HepG2 (cell line): ENCODE results near the gene LCP2. TPM values are rescaled to one million over a fixed set of nuclear protein-coding genes. Genes with fewer than 3 reads are reported as not detected.

Source experiments
- ATAC-seq: fragments of 200-7000 bp; cut with Tn5 transposase; 3 replicates; pipeline ENCODE4 v1.9.1; 2020; ENCODE audit warnings: mild to moderate bottlenecking, moderate library complexity
- BruUV-seq: library from RNA; stranded (reverse); fragments of 400-500 nt; replicated peaks from 2 replicates; lab custom pipeline; 2021; lab: Mats Ljungman, UMichigan
- CTCF ChIA-PET: fragments of 300-600 bp; formaldehyde crosslinking; extraction: SDS; loops from one replicate; lab custom pipeline; 2021; ENCODE audit warnings: low total read pairs, inconsistent platforms, low intra/inter-chr PET ratio; lab: Yijun Ruan, JAX
- POLR2A ChIA-PET: fragments of 350-600 bp; sonication (Branson Sonifier 250); formaldehyde crosslinking; loops from one replicate; lab custom pipeline; 2020; ENCODE audit warnings: antibody characterized with exemption, inconsistent platforms; lab: Yijun Ruan, JAX
- DNase-seq: peaks from one replicate; pipeline ENCODE4 v3.0.0-alpha.2; 2015; ENCODE audit warnings: low spot score
- FAIRE-seq: peaks from 3 replicates; lab custom pipeline; 2011; peaks lifted over from hg19 to GRCh38; lab: Jason Lieb, UNC
- H2AFZ ChIP-seq: one replicate; pipeline ENCODE4 v1.6.1; 2011; ENCODE audit warnings: low read length, inconsistent platforms
- H3K27ac ChIP-seq: fragments of 300-600 bp; 3 replicates; pipeline ENCODE4 v1.8.0; 2011; ENCODE audit warnings: mixed run types, mild to moderate bottlenecking, mixed read lengths, low read length, inconsistent platforms; ENCODE audit not compliant: insufficient read depth; ENCODE audit errors: extremely low read length
- H3K27me3 ChIP-seq, 2 experiments: fragments of 200-600 bp in 1 of 2; 2 replicates in 1 of 2; 3 replicates in 1 of 2; pipeline versions ENCODE4 v1.6.0 to v1.8.0; 2011; ENCODE audit warnings: low read length in 2 of 2, mild to moderate bottlenecking in 2 of 2, moderate library complexity in 2 of 2, inconsistent platforms in 1 of 2; ENCODE audit not compliant: insufficient read depth in 2 of 2, control insufficient read depth in 1 of 2
- H3K36me3 ChIP-seq, 2 experiments: fragments of 200-600 bp in 1 of 2; replicated peaks in 1 of 2; 2 replicates in 1 of 2; 3 replicates in 1 of 2; pipeline versions ENCODE4 v1.5.1 to v1.8.0; 2011; ENCODE audit warnings: low read length in 2 of 2, inconsistent platforms in 1 of 2; ENCODE audit not compliant: insufficient read depth in 2 of 2, control insufficient read depth in 1 of 2
- H3K4me1 ChIP-seq: 2 replicates; pipeline ENCODE4 v1.5.1; 2012; ENCODE audit warnings: low read length, inconsistent platforms; ENCODE audit not compliant: insufficient read depth
- H3K4me2 ChIP-seq: 2 replicates; pipeline ENCODE4 v1.6.0; 2011; ENCODE audit warnings: low read depth, low read length, inconsistent platforms
- H3K4me3 ChIP-seq, 3 experiments: fragments of 200-600 bp in 1 of 3; sonication (generic), shearing (Covaris generic) in 1 of 3; replicated peaks in 1 of 3; 2 replicates each; pipeline ENCODE4 v1.5.1; 2011 to 2016; ENCODE audit warnings: low read length in 3 of 3, inconsistent platforms in 2 of 3, low read depth in 2 of 3, mild to moderate bottlenecking in 2 of 3, control low read depth in 1 of 3, mixed read lengths in 1 of 3; ENCODE audit not compliant: insufficient read depth in 1 of 3
- H3K79me2 ChIP-seq: one replicate; pipeline ENCODE4 v1.6.1; 2011; ENCODE audit warnings: low read length, inconsistent platforms; ENCODE audit not compliant: insufficient read depth
- H3K9ac ChIP-seq: 2 replicates; pipeline ENCODE4 v1.6.0; 2011; ENCODE audit warnings: mild to moderate bottlenecking, low read depth, low read length, inconsistent platforms; ENCODE audit not compliant: insufficient read depth
- H3K9me3 ChIP-seq: 2 replicates; pipeline ENCODE4 v1.5.1; 2012; ENCODE audit warnings: mild to moderate bottlenecking, low read length
- H4K20me1 ChIP-seq: 2 replicates; pipeline ENCODE4 v1.6.0; 2011; ENCODE audit warnings: inconsistent platforms, mild to moderate bottlenecking, low read length, moderate library complexity; ENCODE audit not compliant: insufficient read depth
- IRX3 ChIP-seq: sonication (generic); formaldehyde crosslinking; IDR thresholded peaks from 2 replicates; pipeline ENCODE4 v1.8.1; 2023; ENCODE audit warnings: mild to moderate bottlenecking, low read depth, missing genetic modification reagents, borderline replicate concordance
- NFE2 ChIP-seq: sonication (generic); formaldehyde crosslinking; IDR thresholded peaks from 2 replicates; pipeline ENCODE4 v1.4.0; 2020; ENCODE audit warnings: missing genetic modification reagents
- NR1H2 ChIP-seq: sonication (generic); formaldehyde crosslinking; IDR thresholded peaks from 2 replicates; pipeline ENCODE4 v1.8.1; 2022; ENCODE audit warnings: low read depth, missing genetic modification reagents, borderline replicate concordance
- NR2C2 ChIP-seq: sonication (generic); formaldehyde crosslinking; IDR thresholded peaks from 2 replicates; pipeline ENCODE4 v1.4.0; 2020; ENCODE audit warnings: missing genetic modification reagents, mild to moderate bottlenecking, moderate library complexity, borderline replicate concordance
- PPARG ChIP-seq: conservative IDR thresholded peaks from 2 replicates; pipeline ENCODE4 v1.6.1; 2016; ENCODE audit warnings: missing biosample characterization, missing genetic modification reagents
- PTBP1 ChIP-seq: fragments of 200-400 bp; formaldehyde crosslinking; IDR thresholded peaks from 2 replicates; pipeline ENCODE4 v1.6.1; 2018; ENCODE audit warnings: low read length, low read depth; ENCODE audit not compliant: poor library complexity, severe bottlenecking
- RNF2 ChIP-seq: fragments of 450-650 bp; conservative IDR thresholded peaks from 2 replicates; pipeline ENCODE4 v1.6.1; 2016; ENCODE audit warnings: low read depth
- SMYD3 ChIP-seq: sonication (generic); formaldehyde crosslinking; IDR thresholded peaks from 2 replicates; pipeline ENCODE4 v1.8.1; 2023; ENCODE audit warnings: mild to moderate bottlenecking, missing genetic modification reagents
- ZC3H4 ChIP-seq: sonication (generic); formaldehyde crosslinking; IDR thresholded peaks from 2 replicates; pipeline ENCODE4 v1.4.0; 2020; ENCODE audit warnings: missing genetic modification reagents, borderline replicate concordance
- ZNF143 ChIP-seq: sonication (generic); formaldehyde crosslinking; IDR thresholded peaks from 2 replicates; pipeline ENCODE4 v1.4.0; 2020; ENCODE audit warnings: missing genetic modification reagents
- ZNF703 ChIP-seq: sonication (generic); formaldehyde crosslinking; IDR thresholded peaks from 2 replicates; pipeline ENCODE4 v1.5.1; 2020; ENCODE audit warnings: missing genetic modification reagents, mild to moderate bottlenecking, moderate library complexity, borderline replicate concordance
- ZNF839 ChIP-seq: sonication (generic); formaldehyde crosslinking; IDR thresholded peaks from 2 replicates; pipeline ENCODE4 v1.4.0; 2020; ENCODE audit warnings: missing genetic modification reagents, mild to moderate bottlenecking, borderline replicate concordance
- WGBS: methylation state at CpG from one replicate; pipeline ENCODE4 v1.1.6; 2017; ENCODE audit warnings: low lambda C conversion rate; 5-methylcytosine and 5-hydroxymethylcytosine counted together
- in situ Hi-C: cut with HindIII; loops from 2 replicates; pipeline ENCODE4 v1.10.0; 2017; ENCODE audit warnings: low pct_unique_long_range_greater_than_20kb; ENCODE audit not compliant: extremely low pct_ligation_motif_present
- intact Hi-C: fragments of 100-400 bp; cut with micrococcal nuclease; formaldehyde crosslinking; loops from one replicate; pipeline ENCODE4 v1.10.0; 2022; ENCODE audit not compliant: unreplicated experiment
- polyA plus RNA-seq, 8 experiments: library from polyadenylated mRNA; depleted of rRNA in 3 of 8; stranded (reverse) in 7 of 8; unstranded in 1 of 8; fragments of >200 nt; fragmentation: Illumina TruSeq in 4 of 8; extraction: Trizol in 4 of 8; gene quantifications; 2 replicates each; pipeline versions ENCODE4 v1.2.1 to v1.2.3, GENCODE V29; 2011 to 2016; ENCODE audit warnings: low read depth in 4 of 8, missing spikeins in 1 of 8, mixed read lengths in 1 of 8; ENCODE audit not compliant: insufficient read depth in 1 of 8
- total RNA-seq, 5 experiments: library from RNA; depleted of rRNA; stranded (reverse); fragments of >200 nt; fragmentation: Illumina TruSeq; extraction: Trizol; gene quantifications; 2 replicates each; pipeline ENCODE4 v1.2.3, GENCODE V29; 2016; ENCODE audit warnings: low read depth in 1 of 5
- TF ChIP-seq, protein P1 (sequence below), 2 experiments: sonication (generic) in 1 of 2; formaldehyde crosslinking in 1 of 2; IDR thresholded peaks; 2 replicates each; pipeline versions ENCODE4 v1.4.0 to v1.6.1; 2018 to 2020; ENCODE audit warnings: missing genetic modification reagents in 2 of 2, borderline replicate concordance in 1 of 2, low read depth in 1 of 2, mild to moderate bottlenecking in 1 of 2, missing biosample characterization in 1 of 2
- TF ChIP-seq, protein P2 (sequence below): sonication (generic); formaldehyde crosslinking; IDR thresholded peaks from 2 replicates; pipeline ENCODE4 v1.8.0; 2022; ENCODE audit warnings: mild to moderate bottlenecking, missing genetic modification reagents, moderate library complexity
- TF ChIP-seq, protein P3 (sequence below): sonication (generic); formaldehyde crosslinking; IDR thresholded peaks from 2 replicates; pipeline ENCODE4 v1.9.0; 2021; ENCODE audit warnings: missing genetic modification reagents, mild to moderate bottlenecking, borderline replicate concordance

LCP2 gene
- total and polyA plus RNA-seq, 2 of the 13 experiments (the other 11 are each of a cell fraction or from before 2014, with no cell fraction given): not detected

DNA sequence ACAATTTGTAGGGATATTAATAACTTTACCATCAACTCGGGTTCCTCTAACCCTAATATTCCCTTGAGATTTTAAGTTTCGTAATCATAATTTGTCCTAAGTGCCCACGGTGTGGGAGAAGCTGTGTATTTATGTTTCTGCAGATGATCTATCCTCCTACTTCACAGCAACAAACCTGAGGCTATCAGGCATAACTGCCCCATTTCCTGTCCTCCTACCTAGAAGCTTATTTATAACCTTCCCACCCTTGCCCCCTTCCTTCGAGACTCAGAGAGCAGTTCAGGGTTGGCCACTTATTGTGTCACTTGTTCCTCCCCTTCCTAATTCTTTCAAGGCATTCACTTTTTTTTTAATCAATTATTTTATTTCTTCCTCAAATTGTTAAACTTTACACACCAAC lies 29.6 kb upstream of the LCP2 start:
- Histone ChIP-seq H3K36me3 (no peaks in the 10 kb centered on the region), H3K4me3 (no peak overlapping the region), H3K27ac (no peak overlapping the region), H3K79me2 (no peaks in the 10 kb centered on the region), H3K9me3 (no peaks in the 10 kb centered on the region), H3K27me3 (peaks cover 0 to 2% of the 10 kb centered on the region in 2 experiments; a peak in 1 of 5 replicates), H3K4me2 (no peak overlapping the region), H4K20me1 (no peaks in the 10 kb centered on the region), H2AFZ (no peak overlapping the region), H3K4me1 (no peaks in the 10 kb centered on the region), H3K9ac (no peak overlapping the region)
- no TSS peak for BruUV-seq
- WGBS: 5% methylated on average over 4 of the region's 4 CpGs
- ChIA-PET POLR2A (no interaction called here), CTCF (no interaction called here)
- TF ChIP-seq ZC3H4 (CRISPR knock-in tag) (no peak), NFE2 (CRISPR knock-in tag) (no peak), NR2C2 (no peak), IRX3 (no peak)
- in situ Hi-C loops (no loop called here), intact Hi-C loops (no loop called here)
- ATAC-seq (no peak), DNase-seq (no peak), FAIRE-seq (no peak)

DNA sequence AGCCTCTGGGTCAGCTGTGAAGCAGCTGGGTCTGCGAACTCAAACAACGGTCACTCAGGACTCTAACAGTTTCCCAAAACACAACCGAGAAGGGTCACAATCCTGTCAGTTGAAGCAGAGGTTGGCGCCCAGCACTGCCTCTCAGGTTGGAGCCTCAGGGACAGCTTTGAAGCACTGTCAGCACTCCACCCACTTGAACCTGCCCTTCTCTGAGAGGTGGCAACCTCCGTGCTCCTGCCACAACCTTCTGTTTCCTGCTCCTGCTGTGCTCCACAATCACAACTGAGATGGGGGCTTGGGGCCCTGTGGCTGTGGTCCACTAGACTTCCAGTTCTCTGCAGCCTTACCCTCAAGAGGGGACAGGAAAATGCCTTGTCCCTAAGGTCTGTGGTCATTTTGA lies 21.7 kb upstream of the LCP2 start:
- H3K27ac ChIP-seq: no peak overlapping the region
- no peak overlapping the region for H3K9ac ChIP-seq
- no peaks in the 10 kb centered on the region for H3K36me3 ChIP-seq
- ChIA-PET POLR2A (no interaction called here), CTCF (no interaction called here)
- no peak for FAIRE-seq
- no peak for ATAC-seq
- in situ Hi-C loops (no loop called here), intact Hi-C loops (no loop called here)
- H4K20me1 ChIP-seq: no peaks in the 10 kb centered on the region
- H3K4me2 ChIP-seq: no peak overlapping the region
- DNase-seq: no peak
- no peak overlapping the region for H2AFZ ChIP-seq
- H3K4me1 ChIP-seq: no peaks in the 10 kb centered on the region
- H3K9me3 ChIP-seq: no peaks in the 10 kb centered on the region
- 15% methylated on average over 2 of the region's 5 CpGs for WGBS
- H3K79me2 ChIP-seq: no peaks in the 10 kb centered on the region
- H3K27me3 ChIP-seq: peaks cover 0 to 2% of the 10 kb centered on the region in 2 experiments; a peak in 1 of 5 replicates
- no peak overlapping the region for H3K4me3 ChIP-seq
- BruUV-seq: no TSS peak
- TF ChIP-seq PTBP1 (no peak), ZNF703 (no peak), PPARG (CRISPR knock-in tag) (no peak), RNF2 (no peak), ZNF839 (CRISPR knock-in tag) (no peak), SMYD3 (CRISPR knock-in tag) (no peak), ZNF143 (CRISPR knock-in tag) (no peak), NR1H2 (CRISPR knock-in tag) (no peak)
- TF ChIP-seq, protein P1, sequence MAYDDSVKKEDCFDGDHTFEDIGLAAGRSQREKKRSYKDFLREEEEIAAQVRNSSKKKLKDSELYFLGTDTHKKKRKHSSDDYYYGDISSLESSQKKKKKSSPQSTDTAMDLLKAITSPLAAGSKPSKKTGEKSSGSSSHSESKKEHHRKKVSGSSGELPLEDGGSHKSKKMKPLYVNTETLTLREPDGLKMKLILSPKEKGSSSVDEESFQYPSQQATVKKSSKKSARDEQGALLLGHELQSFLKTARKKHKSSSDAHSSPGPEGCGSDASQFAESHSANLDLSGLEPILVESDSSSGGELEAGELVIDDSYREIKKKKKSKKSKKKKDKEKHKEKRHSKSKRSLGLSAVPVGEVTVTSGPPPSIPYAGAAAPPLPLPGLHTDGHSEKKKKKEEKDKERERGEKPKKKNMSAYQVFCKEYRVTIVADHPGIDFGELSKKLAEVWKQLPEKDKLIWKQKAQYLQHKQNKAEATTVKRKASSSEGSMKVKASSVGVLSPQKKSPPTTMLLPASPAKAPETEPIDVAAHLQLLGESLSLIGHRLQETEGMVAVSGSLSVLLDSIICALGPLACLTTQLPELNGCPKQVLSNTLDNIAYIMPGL (CRISPR knock-in tag; IDR thresholded peaks at IDR 0.05; ENCODE audit: borderline replicate concordance in 1 of 2, low read depth in 1 of 2): no peak
- TF ChIP-seq, protein P2, sequence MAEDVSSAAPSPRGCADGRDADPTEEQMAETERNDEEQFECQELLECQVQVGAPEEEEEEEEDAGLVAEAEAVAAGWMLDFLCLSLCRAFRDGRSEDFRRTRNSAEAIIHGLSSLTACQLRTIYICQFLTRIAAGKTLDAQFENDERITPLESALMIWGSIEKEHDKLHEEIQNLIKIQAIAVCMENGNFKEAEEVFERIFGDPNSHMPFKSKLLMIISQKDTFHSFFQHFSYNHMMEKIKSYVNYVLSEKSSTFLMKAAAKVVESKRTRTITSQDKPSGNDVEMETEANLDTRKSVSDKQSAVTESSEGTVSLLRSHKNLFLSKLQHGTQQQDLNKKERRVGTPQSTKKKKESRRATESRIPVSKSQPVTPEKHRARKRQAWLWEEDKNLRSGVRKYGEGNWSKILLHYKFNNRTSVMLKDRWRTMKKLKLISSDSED (CRISPR knock-in tag): no peak
- TF ChIP-seq, protein P3, sequence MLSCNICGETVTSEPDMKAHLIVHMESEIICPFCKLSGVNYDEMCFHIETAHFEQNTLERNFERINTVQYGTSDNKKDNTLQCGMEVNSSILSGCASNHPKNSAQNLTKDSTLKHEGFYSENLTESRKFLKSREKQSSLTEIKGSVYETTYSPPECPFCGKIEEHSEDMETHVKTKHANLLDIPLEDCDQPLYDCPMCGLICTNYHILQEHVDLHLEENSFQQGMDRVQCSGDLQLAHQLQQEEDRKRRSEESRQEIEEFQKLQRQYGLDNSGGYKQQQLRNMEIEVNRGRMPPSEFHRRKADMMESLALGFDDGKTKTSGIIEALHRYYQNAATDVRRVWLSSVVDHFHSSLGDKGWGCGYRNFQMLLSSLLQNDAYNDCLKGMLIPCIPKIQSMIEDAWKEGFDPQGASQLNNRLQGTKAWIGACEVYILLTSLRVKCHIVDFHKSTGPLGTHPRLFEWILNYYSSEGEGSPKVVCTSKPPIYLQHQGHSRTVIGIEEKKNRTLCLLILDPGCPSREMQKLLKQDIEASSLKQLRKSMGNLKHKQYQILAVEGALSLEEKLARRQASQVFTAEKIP (CRISPR knock-in tag): no peak
